Ishikawa (cell line): Measurements from ENCODE around the gene EIF6.

Source experiments
- CEBPB ChIP-seq: IDR thresholded peaks from 2 replicates; pipeline ENCODE4 v1.6.1; 2012
- CREB1 ChIP-seq: IDR thresholded peaks from 2 replicates; pipeline ENCODE4 v1.6.1; 2012; ENCODE audit warnings: low read depth
- EGR1 ChIP-seq: IDR thresholded peaks from 2 replicates; pipeline ENCODE4 v1.6.1; 2012
- EP300 ChIP-seq: IDR thresholded peaks from 2 replicates; pipeline ENCODE4 v1.6.1; 2012; ENCODE audit warnings: borderline replicate concordance
- FOXM1 ChIP-seq: IDR thresholded peaks from 2 replicates; pipeline ENCODE4 v1.6.1; 2012; ENCODE audit warnings: low read depth, borderline replicate concordance
- NFIC ChIP-seq: IDR thresholded peaks from 2 replicates; pipeline ENCODE4 v1.6.1; 2012
- RAD21 ChIP-seq: IDR thresholded peaks from 2 replicates; pipeline ENCODE4 v1.6.1; 2012; ENCODE audit warnings: low read depth
- TAF1 ChIP-seq: IDR thresholded peaks from 2 replicates; pipeline ENCODE4 v1.6.1; 2012; ENCODE audit warnings: low read depth, mild to moderate bottlenecking
- TCF12 ChIP-seq: IDR thresholded peaks from 2 replicates; pipeline ENCODE4 v1.6.1; 2012; ENCODE audit warnings: low read depth
- TEAD4 ChIP-seq: IDR thresholded peaks from 2 replicates; pipeline ENCODE4 v1.6.1; 2012
- YY1 ChIP-seq: IDR thresholded peaks from 2 replicates; pipeline ENCODE4 v1.6.1; 2012; ENCODE audit warnings: low read depth
- ZBTB7A ChIP-seq: IDR thresholded peaks from 2 replicates; pipeline ENCODE4 v1.6.1; 2012; ENCODE audit warnings: low read depth
- TF ChIP-seq, protein P1 (sequence below): IDR thresholded peaks from 2 replicates; pipeline ENCODE4 v1.6.1; 2012
- TF ChIP-seq, protein P2 (sequence below): IDR thresholded peaks from 2 replicates; pipeline ENCODE4 v1.6.1; 2012
- TF ChIP-seq, protein P3 (sequence below): IDR thresholded peaks from 2 replicates; pipeline ENCODE4 v1.6.1; 2012; ENCODE audit warnings: low read depth, mild to moderate bottlenecking

Gene EIF6

DNA sequence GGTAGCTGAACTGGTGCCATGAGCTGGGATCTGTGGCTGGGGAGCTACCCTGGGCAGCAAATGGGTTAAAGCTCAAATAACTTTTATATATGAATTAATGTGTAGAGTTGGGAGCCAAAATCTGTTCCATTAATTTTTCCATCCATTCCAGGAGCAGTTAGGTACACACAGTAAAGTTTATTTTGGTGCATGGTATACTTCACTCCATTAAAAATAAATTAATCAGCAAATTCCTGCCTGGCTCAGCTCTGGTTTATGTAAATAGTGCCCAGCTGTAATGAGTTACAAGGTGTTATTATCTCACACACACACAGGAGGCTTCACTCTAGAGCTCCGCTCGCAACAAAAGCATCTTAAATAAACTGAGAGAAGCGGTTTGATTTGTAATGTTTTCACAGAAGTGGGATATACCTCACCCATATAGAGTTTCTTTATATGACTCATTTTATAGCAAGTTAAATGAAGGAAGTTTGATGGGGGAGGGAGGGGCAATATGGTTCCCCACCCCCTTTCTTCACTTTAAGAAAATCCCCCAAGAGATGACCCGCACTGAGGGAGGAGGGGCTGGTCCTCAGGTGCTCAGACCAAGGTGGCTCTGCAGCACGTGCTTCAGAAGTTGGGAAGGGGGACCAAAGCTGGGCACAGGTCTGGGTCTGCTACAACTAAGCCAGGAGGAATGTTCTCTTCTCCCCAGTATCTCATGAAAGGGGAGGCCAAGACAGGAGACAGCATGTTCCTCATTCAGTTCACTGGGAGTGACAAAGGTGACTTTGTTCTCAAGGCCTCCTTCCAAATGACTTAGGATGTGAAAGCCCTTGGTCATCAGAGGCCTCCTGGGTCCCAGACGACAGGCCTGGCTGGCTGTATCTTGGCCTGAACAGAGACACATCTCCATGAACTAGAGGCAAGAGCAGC, 18.1 kb upstream of the EIF6 start:
- TF ChIP-seq NFIC (no peak), RAD21 (no peak), TEAD4 (no peak), TAF1 (no peak), ZBTB7A (no peak), FOXM1 (no peak), CREB1 (no peak), TCF12 (no peak), CEBPB (no peak), EGR1 (no peak), EP300 (no peak), YY1 (no peak)
- TF ChIP-seq, protein P1, sequence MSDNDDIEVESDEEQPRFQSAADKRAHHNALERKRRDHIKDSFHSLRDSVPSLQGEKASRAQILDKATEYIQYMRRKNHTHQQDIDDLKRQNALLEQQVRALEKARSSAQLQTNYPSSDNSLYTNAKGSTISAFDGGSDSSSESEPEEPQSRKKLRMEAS = no peak
- TF ChIP-seq, protein P2, sequence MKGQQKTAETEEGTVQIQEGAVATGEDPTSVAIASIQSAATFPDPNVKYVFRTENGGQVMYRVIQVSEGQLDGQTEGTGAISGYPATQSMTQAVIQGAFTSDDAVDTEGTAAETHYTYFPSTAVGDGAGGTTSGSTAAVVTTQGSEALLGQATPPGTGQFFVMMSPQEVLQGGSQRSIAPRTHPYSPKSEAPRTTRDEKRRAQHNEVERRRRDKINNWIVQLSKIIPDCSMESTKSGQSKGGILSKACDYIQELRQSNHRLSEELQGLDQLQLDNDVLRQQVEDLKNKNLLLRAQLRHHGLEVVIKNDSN = no peak
- TF ChIP-seq, protein P3, sequence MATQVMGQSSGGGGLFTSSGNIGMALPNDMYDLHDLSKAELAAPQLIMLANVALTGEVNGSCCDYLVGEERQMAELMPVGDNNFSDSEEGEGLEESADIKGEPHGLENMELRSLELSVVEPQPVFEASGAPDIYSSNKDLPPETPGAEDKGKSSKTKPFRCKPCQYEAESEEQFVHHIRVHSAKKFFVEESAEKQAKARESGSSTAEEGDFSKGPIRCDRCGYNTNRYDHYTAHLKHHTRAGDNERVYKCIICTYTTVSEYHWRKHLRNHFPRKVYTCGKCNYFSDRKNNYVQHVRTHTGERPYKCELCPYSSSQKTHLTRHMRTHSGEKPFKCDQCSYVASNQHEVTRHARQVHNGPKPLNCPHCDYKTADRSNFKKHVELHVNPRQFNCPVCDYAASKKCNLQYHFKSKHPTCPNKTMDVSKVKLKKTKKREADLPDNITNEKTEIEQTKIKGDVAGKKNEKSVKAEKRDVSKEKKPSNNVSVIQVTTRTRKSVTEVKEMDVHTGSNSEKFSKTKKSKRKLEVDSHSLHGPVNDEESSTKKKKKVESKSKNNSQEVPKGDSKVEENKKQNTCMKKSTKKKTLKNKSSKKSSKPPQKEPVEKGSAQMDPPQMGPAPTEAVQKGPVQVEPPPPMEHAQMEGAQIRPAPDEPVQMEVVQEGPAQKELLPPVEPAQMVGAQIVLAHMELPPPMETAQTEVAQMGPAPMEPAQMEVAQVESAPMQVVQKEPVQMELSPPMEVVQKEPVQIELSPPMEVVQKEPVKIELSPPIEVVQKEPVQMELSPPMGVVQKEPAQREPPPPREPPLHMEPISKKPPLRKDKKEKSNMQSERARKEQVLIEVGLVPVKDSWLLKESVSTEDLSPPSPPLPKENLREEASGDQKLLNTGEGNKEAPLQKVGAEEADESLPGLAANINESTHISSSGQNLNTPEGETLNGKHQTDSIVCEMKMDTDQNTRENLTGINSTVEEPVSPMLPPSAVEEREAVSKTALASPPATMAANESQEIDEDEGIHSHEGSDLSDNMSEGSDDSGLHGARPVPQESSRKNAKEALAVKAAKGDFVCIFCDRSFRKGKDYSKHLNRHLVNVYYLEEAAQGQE = no peak

DNA sequence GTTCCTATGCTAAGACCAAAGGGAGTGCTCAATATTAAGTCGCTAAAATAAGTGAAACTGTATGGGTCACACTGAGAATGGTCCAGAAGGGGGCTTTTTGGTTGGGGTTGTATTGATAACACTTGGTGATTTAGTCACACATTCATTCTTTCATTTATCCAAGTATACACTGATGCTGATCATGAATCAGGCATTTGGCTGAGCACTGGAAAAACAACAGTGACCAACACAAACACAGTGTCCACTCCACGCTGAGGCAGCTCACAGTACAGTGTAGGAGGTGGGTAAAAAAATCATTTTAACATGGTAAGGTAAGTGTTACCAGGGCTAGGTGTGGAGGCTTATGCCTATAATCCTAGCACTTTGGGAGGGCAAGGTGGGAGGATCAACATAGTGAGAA, 16.9 kb upstream of the EIF6 start:
- TF ChIP-seq, protein P1 = no peak
- TF ChIP-seq YY1 (no peak), TCF12 (no peak)

DNA sequence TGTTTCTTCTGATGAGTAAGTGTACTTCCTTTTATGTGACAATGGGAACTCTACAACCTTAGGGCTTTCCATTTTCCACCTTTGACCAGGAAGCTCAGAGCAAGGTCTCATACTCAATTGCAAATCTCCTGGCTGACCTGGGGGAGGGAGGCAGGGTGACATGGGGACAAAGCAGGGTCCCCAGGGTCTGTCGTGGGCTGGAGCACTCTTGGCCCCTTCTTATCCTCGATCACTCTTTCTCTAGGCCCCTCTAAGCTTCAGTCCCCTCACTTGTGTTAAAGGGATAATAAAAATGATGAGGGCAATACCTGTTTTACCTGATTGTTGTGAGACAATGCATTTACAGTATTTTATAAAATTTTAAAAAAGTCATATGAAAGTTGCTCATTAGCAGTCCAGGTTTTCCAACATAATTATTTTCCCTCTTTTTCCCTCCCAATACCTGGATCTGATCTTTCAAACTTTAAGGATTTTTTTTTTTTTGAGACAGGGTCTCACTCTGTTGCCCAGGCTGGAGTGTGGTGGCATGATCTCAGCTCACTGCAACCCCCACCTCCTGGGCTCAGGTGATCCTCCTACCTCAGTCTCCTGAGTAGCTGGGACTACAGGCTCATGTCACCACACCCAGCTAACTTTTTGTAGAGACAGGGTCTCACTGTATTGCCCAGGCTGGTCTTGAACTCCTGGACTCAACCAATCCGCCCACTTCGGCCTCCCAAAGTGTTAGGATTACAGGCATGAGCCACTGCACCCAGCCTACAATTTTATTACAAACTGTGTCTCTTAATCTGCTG, 16.1 kb upstream of the EIF6 start:
- no peak for TF ChIP-seq EGR1
- TF ChIP-seq EP300 = no peak
- TF ChIP-seq, protein P1 = no peak
- TF ChIP-seq, protein P2 = no peak
- TF ChIP-seq TAF1 = no peak
- TF ChIP-seq ZBTB7A = no peak
- no peak for TF ChIP-seq TCF12
- TF ChIP-seq NFIC = no peak
- TF ChIP-seq TEAD4 = no peak
- no peak for TF ChIP-seq RAD21
- TF ChIP-seq CREB1 = no peak
- TF ChIP-seq FOXM1 = no peak
- no peak for TF ChIP-seq YY1
- TF ChIP-seq, protein P3 = no peak
- TF ChIP-seq CEBPB = no peak

DNA sequence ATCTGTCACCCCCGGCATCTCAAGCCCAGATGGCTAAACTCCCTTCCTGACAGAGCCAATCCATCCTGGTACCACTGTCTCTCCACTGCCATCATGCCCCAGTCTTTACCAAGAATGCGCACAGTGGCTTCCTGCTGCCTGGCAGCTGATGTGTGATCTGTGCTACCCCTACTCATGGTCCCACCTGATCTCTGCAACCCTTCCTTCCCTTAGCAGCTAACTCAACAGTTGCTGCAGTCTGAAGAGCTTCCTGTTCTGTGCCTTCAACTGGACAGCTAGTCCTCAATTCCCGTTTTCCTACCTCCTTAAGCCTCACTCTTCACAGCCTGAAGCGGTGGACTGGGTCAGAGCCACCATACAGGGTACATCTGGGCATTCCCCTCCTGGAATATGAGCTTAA, 15.2 kb upstream of the EIF6 start:
- TF ChIP-seq, protein P2 = no peak
- TF ChIP-seq EGR1 (no peak), ZBTB7A (no peak), YY1 (no peak), CREB1 (no peak), TCF12 (no peak), EP300 (no peak), CEBPB (no peak), FOXM1 (no peak), TEAD4 (no peak), NFIC (no peak), TAF1 (no peak), RAD21 (no peak)
- TF ChIP-seq, protein P3 = no peak
- TF ChIP-seq, protein P1 = no peak
